Skeletal muscle tissue (tissue), 4 donors: Measurements from ENCODE around the gene CFD. TPM values are rescaled to one million over a fixed set of nuclear protein-coding genes. Genes with fewer than 3 reads are reported as not detected.
"Not testable (repeated sequence)": the region's sequence is repeated elsewhere in the genome, so short reads cannot be mapped to it uniquely, and the experiment has no call there.

ENCODE experiments used
- H3K27ac ChIP-seq: one replicate; pipeline ENCODE4 v1.7.0; 2013; ENCODE audit warnings: mild to moderate bottlenecking, low read depth, low read length, inconsistent platforms
- H3K27me3 ChIP-seq, 3 donors: one replicate each; pipeline ENCODE4 v1.7.0; 2013; ENCODE audit warnings: low read length in 3 of 3; ENCODE audit not compliant: control insufficient read depth in 3 of 3, insufficient read depth in 3 of 3
- H3K36me3 ChIP-seq, 3 donors: one replicate each; pipeline ENCODE4 v1.7.0; 2013; ENCODE audit warnings: low read length in 3 of 3; ENCODE audit not compliant: control insufficient read depth in 3 of 3, insufficient read depth in 3 of 3
- H3K4me1 ChIP-seq, 3 donors: one replicate each; pipeline ENCODE4 v1.7.0; 2013; ENCODE audit warnings: low read length in 3 of 3, mild to moderate bottlenecking in 3 of 3; ENCODE audit not compliant: control insufficient read depth in 3 of 3, insufficient read depth in 3 of 3
- H3K4me3 ChIP-seq, 3 donors: one replicate each; pipeline ENCODE4 v1.7.0; 2013; ENCODE audit warnings: low read length in 3 of 3
- H3K9ac ChIP-seq, 3 donors: one replicate each; pipeline ENCODE4 v1.7.0; 2013; ENCODE audit warnings: low read length in 3 of 3, mild to moderate bottlenecking in 3 of 3, moderate library complexity in 2 of 3, low read depth in 1 of 3
- H3K9me3 ChIP-seq, 3 donors: one replicate each; pipeline ENCODE4 v1.7.0; 2013; ENCODE audit warnings: low read length in 3 of 3; ENCODE audit not compliant: control insufficient read depth in 3 of 3
- total RNA-seq: library from RNA; depleted of rRNA; stranded (reverse); fragments of >200 nt; gene quantifications from one replicate; pipeline ENCODE4 v1.2.3, GENCODE V29; 2014
- donor health status: Osteomylitis.

Gene CFD
- total RNA-seq, 1 donor from 2014 or later: 33.4 TPM

GRCh38 chr19:872266-872951 lies 12.9 kb downstream of the CFD start:
- H3K27ac ChIP-seq: no peak overlapping the region
- no peaks in the 10 kb centered on the region for H3K9me3 ChIP-seq
- H3K36me3 ChIP-seq: peaks cover 33 to 43% (median 34%) of the 10 kb centered on the region in 3 donors
- H3K27me3 ChIP-seq: no peaks in the 10 kb centered on the region
- H3K4me1 ChIP-seq: peaks cover 3 to 9% (median 4%) of the 10 kb centered on the region in 3 donors
- H3K9ac ChIP-seq: peak overlapping the region in 1 of 3 donors; percentile 16
- H3K4me3 ChIP-seq: no peak overlapping the region

GRCh38 chr19:873084-873483 lies 13.6 kb downstream of the CFD start:
- no peaks in the 10 kb centered on the region for H3K9me3 ChIP-seq
- H3K9ac ChIP-seq: no peak overlapping the region
- no peak overlapping the region for H3K4me3 ChIP-seq
- no peaks in the 10 kb centered on the region for H3K27me3 ChIP-seq
- no peak overlapping the region for H3K27ac ChIP-seq
- H3K4me1 ChIP-seq: peaks cover 3 to 9% (median 4%) of the 10 kb centered on the region in 3 donors
- H3K36me3 ChIP-seq: peaks cover 26 to 37% (median 28%) of the 10 kb centered on the region in 3 donors

GRCh38 chr19:873561-874041 lies 14.1 kb downstream of the CFD start:
- Histone ChIP-seq H3K36me3 (peaks cover 22 to 32% (median 22%) of the 10 kb centered on the region in 3 donors), H3K27me3 (no peaks in the 10 kb centered on the region), H3K9me3 (no peaks in the 10 kb centered on the region), H3K4me1 (peaks cover 3 to 9% (median 4%) of the 10 kb centered on the region in 3 donors), H3K4me3 (no peak overlapping the region), H3K9ac (no peak overlapping the region), H3K27ac (no peak overlapping the region)

GRCh38 chr19:875265-875879 lies 15.9 kb downstream of the CFD start:
- Histone ChIP-seq H3K4me1 (peaks cover 0 to 4% (median 0%) of the 10 kb centered on the region in 3 donors), H3K9ac (no peak overlapping the region), H3K27me3 (no peaks in the 10 kb centered on the region), H3K36me3 (peaks cover 21 to 24% (median 22%) of the 10 kb centered on the region in 3 donors), H3K27ac (no peak overlapping the region), H3K9me3 (no peaks in the 10 kb centered on the region), H3K4me3 (no peak overlapping the region)

GRCh38 chr19:876089-876488 lies 16.6 kb downstream of the CFD start:
- no peak overlapping the region for H3K4me3 ChIP-seq

GRCh38 chr19:876780-877314 lies 17.4 kb downstream of the CFD start:
- H3K4me3 ChIP-seq: no peak overlapping the region
- H3K36me3 ChIP-seq: peaks cover 27 to 31% (median 28%) of the 10 kb centered on the region in 3 donors
- no peak overlapping the region for H3K27ac ChIP-seq
- peaks cover 0 to 4% (median 0%) of the 10 kb centered on the region in 3 donors for H3K4me1 ChIP-seq
- no peaks in the 10 kb centered on the region for H3K27me3 ChIP-seq
- no peak overlapping the region for H3K9ac ChIP-seq
- H3K9me3 ChIP-seq: no peaks in the 10 kb centered on the region

More at GRCh38 chr19:876089-876488, 16.6 kb downstream of the CFD start:
- peaks cover 22 to 24% (median 24%) of the 10 kb centered on the region in 3 donors for H3K36me3 ChIP-seq
- peaks cover 0 to 4% (median 0%) of the 10 kb centered on the region in 3 donors for H3K4me1 ChIP-seq
- H3K9me3 ChIP-seq: no peaks in the 10 kb centered on the region
- H3K9ac ChIP-seq: no peak overlapping the region
- H3K27me3 ChIP-seq: no peaks in the 10 kb centered on the region
- H3K27ac ChIP-seq: no peak overlapping the region

GRCh38 chr19:877992-878660 lies 18.7 kb downstream of the CFD start:
- peaks cover 35 to 43% (median 39%) of the 10 kb centered on the region in 3 donors for H3K36me3 ChIP-seq
- not testable (repeated sequence) for H3K9me3 ChIP-seq, H3K9ac ChIP-seq, H3K27me3 ChIP-seq, H3K4me1 ChIP-seq, H3K4me3 ChIP-seq, H3K27ac ChIP-seq

- H3K4me1 ChIP-seq, H3K4me3 ChIP-seq, H3K27ac ChIP-seq, H3K9me3 ChIP-seq, H3K9ac ChIP-seq, H3K27me3 ChIP-seq: not testable (repeated sequence)
- peaks cover 36 to 48% (median 48%) of the 10 kb centered on the region in 3 donors for H3K36me3 ChIP-seq
Observed at GRCh38 chr19:878751-879561, 19.5 kb downstream of the CFD start.

- Histone ChIP-seq H3K4me3 (no peak overlapping the region), H3K9me3 (no peaks in the 10 kb centered on the region), H3K4me1 (no peaks in the 10 kb centered on the region), H3K27me3 (no peaks in the 10 kb centered on the region), H3K9ac (no peak overlapping the region), H3K36me3 (peaks cover 40 to 49% (median 42%) of the 10 kb centered on the region in 3 donors), H3K27ac (no peak overlapping the region)
Observed at GRCh38 chr19:879711-880438, 20.4 kb downstream of the CFD start.
